Inflammatory macrophage treated with lipopolysaccharide for 1 hour (primary cell): ENCODE results near the gene FAM50A.

ENCODE experiments used
- DNase-seq, 2 donors: peaks; one replicate each; pipeline ENCODE4 v3.0.0-alpha.2; 2020 to 2022

Gene FAM50A

GRCh38 chrX:154440623-154441357, 3.2 kb upstream of the FAM50A start:
- no peak for DNase-seq

- no peak for DNase-seq
Observed at GRCh38 chrX:154441564-154441963, 2.4 kb upstream of the FAM50A start.

GRCh38 chrX:154441984-154442707, 1.8 kb upstream of the FAM50A start:
- DNase-seq, result no peak

- DNase-seq, result no peak
Observed at GRCh38 chrX:154443479-154443910, 446 bp upstream of the FAM50A start.

GRCh38 chrX:154444755-154445246, 860 bp downstream of the FAM50A start:
- no peak for DNase-seq

- DNase-seq, result no peak
Observed at GRCh38 chrX:154445776-154446175, 1.8 kb downstream of the FAM50A start.

GRCh38 chrX:154446430-154446829, 2.5 kb downstream of the FAM50A start:
- no peak for DNase-seq

GRCh38 chrX:154448484-154448883, 4.5 kb downstream of the FAM50A start:
- no peak for DNase-seq

- DNase-seq, result no peak
Observed at GRCh38 chrX:154449618-154450017, 5.7 kb downstream of the FAM50A start.

- no peak for DNase-seq
Observed at GRCh38 chrX:154450312-154450711, 6.4 kb downstream of the FAM50A start.

- DNase-seq, result no peak
Observed at GRCh38 chrX:154452823-154453222, 8.9 kb downstream of the FAM50A start.

GRCh38 chrX:154457491-154458115, 13.7 kb downstream of the FAM50A start:
- peak; percentile 8 to 12 for DNase-seq

- DNase-seq, result peak in 1 of 2 donors; percentile 31
Observed at GRCh38 chrX:154458116-154458953, 14.4 kb downstream of the FAM50A start, which contains the start of gene PLXNA3. TSS of gene PLXNA3 (plus strand) at chrX:154458281. CDS start at chrX:154460184, 1,903 bp downstream.

- no peak for DNase-seq
Observed at GRCh38 chrX:154458954-154459778, 15.2 kb downstream of the FAM50A start.

GRCh38 chrX:154459832-154460231, 15.9 kb downstream of the FAM50A start:
- no peak for DNase-seq

- no peak for DNase-seq
Observed at GRCh38 chrX:154460326-154460725, 16.4 kb downstream of the FAM50A start.

GRCh38 chrX:154462396-154462795, 18.5 kb downstream of the FAM50A start:
- DNase-seq, result no peak

- no peak for DNase-seq
Observed at GRCh38 chrX:154463611-154464220, 19.8 kb downstream of the FAM50A start.

- DNase-seq, result no peak
Observed at GRCh38 chrX:154464806-154465365, 20.9 kb downstream of the FAM50A start.

- DNase-seq, result no peak
Observed at GRCh38 chrX:154465601-154466000, 21.7 kb downstream of the FAM50A start.

GRCh38 chrX:154466036-154466435, 22.1 kb downstream of the FAM50A start:
- no peak for DNase-seq
